GM18861 (cell line): ENCODE results near the gene CLEC7A.

Experiments used
- ATAC-seq: cut with Tn5 transposase; IDR thresholded peaks from one replicate; pipeline ENCODE4 v1.9.1; 2021; ENCODE audit not compliant: unreplicated experiment

CLEC7A gene

DNA sequence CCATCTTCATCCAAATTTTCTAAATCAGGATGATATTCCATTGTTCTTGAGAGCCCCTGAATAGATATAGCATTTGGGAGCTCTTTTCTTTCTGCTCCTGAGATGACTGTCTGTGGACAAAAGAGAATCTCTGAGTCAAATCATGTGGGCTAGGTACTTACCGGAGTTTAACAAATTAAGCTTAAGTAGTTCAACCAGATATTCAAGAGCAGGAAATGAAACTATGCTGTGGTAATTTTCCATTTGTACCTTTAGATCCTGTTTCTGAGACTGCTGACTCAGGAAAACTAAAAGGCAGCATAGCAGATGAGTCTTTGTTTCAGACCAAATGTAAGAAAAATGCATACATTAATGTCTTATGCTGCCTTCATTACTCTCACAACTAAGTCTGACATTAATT, at the start of gene CLEC7A:
Gene CLEC7A, minus strand, starts transcription at position 158 of the 400 bp plus-strand sequence. Its CDS starts 117 bp downstream, at position 41.
- peak; percentile 97 for ATAC-seq

DNA sequence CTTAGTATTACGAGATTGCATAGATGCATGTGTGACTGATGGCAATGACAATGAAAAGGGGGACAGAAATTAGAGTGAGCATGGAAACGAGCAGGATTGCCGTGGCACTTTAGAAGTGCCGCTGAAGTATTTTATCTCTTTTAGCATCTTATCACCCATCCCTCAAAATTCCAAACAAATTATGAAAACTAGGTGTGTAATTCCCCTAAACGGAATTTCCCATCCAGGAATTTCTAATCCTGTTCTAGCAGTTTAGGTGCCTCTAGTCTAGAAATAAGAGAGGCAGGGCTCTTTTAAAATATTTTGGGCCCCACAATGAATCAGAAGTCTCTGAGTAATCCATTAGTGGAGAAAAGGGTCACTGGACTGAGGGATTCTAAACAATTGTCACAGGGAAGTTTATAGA, 49.8 kb upstream of the CLEC7A start:
- no peak for ATAC-seq

DNA sequence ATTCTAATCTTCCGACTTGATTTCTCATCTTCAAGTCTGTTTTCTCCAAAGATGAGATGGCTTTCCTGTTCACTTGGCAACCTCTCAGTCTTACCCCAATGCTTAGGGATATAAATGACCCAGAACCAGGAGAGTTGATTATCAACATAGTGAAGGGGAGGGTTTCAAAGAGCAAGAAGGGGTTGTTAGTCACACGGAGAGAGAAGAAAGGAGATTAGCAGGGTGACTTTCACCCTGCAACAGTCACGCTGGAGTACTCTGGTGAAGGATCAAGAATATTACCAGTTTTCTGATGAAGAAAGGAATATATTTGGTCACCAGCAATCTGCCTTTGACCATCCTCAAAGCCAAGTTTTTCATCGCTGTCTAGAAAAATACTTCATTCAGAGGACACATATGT, 48.8 kb upstream of the CLEC7A start, which contains the start of gene TMEM52B:
Gene TMEM52B, plus strand, starts transcription at position 212 of the 400 bp plus-strand sequence. CDS start 543 bp downstream, outside the sequence.
- ATAC-seq: no peak

DNA sequence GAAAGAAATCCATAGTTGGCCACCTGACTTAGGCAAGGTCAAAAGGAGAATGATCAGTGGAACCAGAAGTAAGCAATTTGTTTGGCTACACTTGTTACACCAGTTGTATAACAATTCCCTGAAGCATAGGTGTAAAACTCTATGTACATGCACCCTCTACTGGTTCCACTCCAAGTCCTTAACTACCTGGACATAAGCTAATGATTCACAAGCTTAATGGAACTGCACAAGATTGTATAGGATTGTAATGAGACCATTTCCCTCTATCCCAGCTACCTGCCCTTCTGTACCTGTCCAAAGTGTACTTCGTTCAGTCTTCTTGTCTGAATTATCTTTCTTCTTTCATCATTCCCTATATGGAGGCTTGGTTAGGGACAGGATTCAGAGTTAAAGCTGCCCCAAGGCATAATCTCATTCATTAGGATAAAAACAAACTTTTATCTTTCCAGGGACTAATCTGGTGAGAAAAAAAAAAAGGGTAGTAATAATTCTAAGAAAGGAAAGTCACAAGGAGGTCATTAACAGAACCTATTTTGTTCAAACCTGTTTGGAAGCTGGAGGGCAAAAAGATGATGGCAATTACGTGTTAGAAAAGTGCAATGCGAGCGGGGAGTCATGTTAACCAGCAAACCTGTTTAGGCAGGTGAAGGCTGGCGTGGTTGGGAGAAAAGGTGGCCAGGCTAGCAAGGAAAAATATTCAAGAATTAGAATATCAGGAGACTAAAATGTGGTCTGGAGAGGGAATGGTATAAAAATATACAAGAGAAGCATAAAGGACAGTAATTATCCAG, 46.0 kb upstream of the CLEC7A start:
- no peak for ATAC-seq

DNA sequence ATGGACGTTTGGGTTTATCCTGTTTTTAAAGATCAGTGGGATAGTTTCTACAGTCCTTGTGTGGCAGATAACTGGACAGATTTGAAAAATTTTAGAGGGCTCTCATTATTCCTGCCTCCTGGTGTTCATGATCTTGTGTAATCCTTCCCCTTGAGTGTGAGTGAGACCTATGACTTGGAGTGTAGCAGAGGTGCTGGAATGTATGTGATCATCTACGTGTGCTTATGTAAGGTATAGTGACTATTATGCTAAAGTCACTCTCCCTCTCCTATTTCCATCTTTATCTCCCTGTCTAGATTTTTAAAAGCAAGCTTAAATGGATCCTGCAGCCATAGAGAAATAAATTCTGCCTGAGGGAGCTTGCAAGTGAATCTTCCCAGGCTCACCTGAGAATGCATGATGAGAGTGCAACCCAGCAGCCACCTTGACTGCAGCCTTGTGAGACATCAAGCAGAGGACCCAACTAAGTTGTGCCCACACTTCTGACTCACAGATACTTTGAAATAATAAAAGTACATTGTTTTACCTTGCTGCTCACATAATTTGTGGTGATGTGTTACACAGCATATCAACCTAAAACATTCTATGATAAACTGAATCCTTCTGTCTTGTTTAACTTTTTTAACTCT, 45.1 kb upstream of the CLEC7A start:
- no peak for ATAC-seq

DNA sequence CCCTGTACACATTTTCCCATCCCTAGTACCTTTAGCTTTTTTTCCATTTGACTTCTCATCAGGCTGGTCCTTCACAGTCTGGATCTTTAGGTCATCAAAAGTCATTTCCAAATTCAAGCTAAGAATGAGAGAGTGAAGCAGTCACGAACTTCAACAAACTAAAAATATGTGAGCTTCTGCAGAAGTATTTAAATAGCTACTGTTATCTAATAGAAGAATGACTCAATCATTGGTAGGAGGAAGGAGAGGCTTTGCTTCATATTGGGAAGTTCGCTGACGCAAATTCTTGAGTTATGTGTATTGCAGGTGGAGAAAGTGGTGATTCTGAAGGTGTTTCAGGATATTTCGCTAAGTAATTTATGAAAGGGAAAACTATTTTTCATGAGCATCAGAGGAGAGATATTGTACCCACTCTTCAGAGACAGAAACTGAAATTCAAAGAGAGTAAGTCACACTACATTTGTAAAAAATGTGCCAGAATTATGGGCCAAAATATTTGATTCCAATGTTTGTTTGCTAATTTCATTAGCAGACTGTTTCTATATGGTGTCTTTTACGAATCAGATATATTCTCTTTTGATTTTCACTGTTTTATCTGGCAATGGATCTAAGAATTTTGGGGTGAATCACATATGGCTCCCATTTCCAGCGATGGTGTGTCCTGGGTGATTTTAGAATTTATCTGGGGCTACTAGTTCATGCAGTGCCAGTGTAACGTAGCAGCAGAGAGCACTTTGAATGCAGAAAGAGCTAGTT, 42.2 kb upstream of the CLEC7A start, which contains the start of gene OLR1:
Gene OLR1, minus strand, starts transcription at position 160 of the 756 bp plus-strand sequence. Its CDS starts 55 bp downstream, at position 105.
- no peak for ATAC-seq

DNA sequence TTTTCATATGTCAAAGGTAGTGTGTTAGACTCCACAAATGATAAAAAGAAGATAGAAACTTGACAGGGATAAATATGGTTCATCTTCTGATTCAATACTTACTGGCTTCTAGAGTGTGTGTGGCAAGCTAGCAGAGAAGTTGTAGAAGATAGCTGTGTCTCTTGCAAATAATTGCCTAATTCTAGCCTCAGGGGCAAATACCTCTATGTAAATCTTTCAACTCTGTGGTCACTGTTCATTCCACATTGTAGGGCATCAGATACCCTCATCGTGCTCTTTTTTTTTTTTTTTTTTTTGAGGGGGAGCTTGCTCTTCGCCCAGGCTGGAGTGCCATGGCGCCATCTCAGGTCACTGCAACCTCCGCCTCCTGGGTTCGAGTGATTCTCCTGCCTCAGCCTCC, 40.2 kb upstream of the CLEC7A start:
- peak; percentile 79 for ATAC-seq

DNA sequence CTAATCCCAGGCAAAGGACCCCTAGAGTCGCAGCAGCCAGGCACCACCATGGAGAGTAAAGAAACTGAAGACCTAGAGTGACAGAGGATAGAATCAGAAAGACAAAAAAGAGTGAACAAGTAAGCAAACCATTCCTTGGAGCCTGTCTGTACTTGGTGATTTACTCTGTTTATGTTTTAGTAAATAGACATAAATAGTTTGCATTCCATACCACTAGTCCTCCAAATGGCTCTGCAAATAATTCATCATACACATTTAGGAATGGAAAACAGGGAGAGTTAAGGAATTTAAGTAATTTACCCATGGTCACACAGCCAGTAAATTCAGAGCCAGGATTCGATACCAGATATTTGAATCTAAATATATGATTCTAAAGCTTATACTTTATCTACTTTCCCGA, 39.1 kb upstream of the CLEC7A start:
- no peak for ATAC-seq

DNA sequence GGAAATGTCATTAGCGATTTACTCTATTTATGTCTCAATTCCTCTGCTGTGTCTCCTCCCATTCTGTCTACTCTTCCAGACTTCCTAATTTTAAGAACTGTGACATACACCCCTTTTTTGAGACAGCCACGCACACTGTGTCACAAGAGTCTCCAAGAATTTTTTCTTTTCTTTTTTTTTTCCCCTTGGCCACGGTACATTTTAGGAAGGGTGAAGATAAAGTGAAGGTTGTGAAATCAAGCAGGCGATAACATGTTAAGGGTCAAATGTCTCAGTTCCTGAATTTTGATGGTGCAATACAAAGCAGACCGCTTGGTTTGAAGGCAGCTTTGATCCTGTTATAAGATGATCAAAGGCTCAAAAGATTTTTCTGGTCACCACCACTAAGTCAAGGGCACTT, 37.6 kb upstream of the CLEC7A start:
- no peak for ATAC-seq

DNA sequence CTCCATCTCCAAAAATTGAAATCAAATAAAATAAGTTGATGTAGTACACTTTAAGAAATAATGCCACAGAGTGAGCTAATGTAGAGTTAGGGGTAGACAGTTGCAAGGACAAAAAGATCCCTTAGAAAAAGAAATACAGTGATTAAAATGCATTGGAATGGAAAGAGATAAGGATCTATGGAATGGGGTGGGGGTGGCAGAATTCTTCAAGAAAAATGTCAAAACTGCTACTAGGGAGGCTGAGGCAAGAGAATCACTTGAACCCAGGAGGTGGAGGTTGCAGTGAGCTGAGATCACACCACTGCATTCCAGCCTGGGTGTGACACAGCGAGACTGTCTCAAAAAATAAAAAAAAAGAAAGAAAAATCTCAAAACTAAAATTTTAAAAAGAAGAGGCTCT, 35.4 kb upstream of the CLEC7A start:
- no peak for ATAC-seq

DNA sequence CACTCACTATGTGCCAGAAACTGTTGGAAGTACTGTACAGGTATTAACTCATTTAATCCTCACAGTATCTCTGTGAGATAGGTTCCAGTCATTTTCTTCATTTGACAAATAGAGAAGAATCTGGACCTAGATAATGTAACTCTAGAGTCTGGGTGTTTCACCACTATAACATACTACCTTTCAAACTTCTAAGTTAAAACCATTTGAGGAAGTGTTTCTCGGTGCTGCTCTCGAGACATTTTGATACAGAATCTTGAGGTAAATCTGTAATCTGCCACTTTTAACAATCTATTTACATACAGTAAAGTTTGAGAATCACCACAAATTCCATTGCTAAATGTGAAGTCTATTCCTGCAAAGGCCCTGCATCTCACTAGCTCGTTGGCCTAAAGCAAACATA, 33.1 kb upstream of the CLEC7A start:
- ATAC-seq: no peak

DNA sequence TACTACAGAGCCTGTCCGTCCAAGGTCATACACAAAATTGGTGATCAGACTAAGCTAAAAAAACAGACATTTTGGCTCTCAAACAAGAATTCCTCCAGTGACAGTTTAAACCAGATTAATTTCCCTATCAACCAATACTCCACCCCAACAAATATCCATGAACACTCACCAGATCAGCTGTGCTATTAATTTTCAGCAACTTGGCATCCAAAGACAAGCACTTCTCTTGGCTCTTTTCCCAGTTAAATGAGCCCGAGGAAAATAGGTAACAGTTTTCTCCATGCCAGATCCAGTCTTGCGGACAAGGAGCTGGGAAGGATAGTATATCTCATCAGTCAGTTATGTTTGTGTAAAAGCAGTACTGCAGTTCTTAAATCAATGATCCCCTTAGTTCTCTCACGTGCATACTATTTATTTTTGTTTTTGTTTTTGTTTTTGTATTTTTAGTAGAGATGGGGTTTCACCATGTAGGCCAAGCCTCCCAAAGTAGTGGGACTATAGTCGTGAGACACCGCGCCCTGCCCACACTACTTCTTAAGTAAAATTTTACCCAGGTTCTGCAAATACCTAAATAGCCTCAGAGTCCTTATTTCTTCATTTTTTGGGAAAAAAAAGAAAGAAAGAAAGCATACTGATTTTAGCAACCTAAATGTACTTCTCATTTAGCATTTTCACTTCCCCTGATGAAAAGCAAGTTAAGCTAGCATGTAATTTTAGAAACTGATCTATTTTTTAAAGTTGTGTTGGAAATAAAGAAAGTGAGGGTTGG, 30.8 kb upstream of the CLEC7A start:
- no peak for ATAC-seq

DNA sequence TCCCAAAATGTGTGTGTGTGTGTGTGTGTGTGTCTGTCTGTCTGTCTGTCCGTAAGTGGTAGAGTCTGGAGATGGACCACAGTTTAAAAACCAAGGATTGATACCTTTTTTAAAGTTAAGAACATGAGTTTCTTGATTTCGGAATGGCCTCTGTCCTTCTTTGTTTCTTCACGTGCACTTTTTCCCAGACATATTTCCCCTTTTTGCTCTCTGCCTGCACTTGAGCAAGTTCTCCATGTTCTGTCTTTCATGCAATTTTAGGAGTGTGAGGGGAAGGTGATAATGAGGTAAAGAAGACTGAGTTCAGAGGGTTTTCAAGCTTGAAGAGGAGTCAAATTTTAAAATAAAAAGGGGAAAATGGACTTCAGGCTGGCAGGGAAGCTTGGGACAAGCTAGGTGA, 29.3 kb upstream of the CLEC7A start:
- ATAC-seq: no peak

DNA sequence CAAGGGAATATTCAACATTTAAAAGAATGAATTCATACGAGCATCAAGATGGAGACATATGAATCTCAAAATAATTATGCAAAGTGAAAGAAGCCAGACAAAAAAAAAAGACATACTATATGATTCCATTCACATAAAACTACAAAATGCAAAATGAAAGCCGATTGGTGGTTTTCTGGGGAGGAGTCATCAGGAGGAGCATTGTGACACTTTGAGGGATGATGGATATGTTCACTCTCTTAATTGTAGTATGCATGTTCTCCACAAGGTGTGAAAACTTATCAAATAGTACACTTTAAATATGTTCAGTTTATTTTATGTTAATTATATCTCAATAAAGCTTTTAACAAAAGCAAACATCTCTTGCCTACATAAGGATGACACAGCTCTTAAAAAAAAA, 28.4 kb upstream of the CLEC7A start:
- no peak for ATAC-seq

DNA sequence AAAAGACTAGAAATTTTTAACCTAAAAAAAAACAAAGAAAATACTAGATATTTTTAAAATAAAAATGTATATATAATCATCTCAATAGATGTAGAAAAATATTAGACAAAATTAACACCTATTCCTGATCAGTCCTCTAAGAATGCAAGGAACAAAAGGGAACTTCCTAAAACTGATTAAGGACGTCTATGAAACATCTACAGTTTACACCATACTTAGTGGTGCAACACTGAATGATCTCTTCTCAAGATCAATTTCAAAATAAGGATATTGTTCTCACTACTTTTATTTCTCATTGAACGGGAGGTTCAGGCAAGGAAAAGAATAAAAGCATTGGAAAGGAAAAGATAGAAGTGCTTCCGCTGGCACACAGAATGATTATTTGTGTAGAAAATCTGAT, 26.0 kb upstream of the CLEC7A start:
- ATAC-seq: no peak

DNA sequence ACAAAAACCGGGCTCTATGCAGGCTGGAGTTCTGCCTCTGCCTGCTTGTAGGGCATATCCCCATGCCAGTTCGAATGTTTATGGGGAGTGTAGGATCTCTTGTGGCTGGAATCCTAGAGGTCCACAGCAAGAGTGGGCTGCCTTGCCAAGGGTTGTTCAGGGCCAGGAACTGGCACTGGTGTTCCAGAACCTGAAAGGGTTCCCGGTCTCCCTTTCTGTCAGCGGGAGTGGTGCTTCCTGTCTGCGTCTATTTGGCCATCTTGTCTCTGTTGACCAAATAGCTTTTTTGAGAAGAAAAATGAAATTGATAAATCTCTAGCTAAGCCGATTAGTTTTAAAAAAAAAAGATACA, 24.1 kb upstream of the CLEC7A start:
- ATAC-seq: no peak

DNA sequence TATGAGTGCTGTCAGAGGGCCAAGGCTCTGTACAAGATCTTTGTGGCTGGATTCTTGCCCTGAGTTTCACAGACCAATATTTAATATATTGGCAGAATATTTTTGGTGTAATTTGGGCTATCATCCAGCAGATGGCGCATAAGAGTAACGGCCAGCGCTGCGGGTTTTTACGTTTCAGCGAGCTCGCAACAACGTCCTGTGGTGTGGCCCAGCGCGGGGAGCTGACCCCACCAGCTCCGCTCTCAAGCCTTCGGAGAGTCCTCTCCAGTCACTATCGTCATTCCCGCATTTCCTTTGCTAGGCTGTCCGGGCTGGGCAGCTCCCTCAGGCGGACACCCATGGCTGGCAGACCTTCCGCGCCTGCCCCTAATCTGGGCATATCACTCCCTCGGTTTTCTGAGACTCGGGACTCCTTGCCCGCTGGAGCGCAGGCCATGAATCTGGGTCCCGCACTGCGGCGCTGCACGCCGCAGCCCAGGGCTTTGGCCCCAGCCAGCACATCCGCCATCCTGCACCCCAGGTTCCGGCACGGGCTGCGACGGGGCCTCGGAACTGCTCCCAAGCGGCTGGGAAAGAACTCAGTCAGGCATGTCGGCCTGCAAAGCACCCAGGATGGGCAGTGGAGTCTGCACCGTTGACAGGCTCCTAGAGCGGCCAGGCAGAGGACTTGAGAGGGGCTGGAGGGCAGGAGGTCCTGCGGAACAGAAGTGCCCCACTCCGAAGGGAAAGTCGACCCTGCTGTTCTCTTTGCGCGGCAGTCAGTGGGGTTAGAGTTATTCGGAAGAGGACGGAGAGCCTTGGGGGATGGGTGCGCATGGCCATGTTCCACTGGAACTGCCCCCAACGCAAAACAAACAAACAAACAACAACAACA, 23.5 kb upstream of the CLEC7A start:
- no peak for ATAC-seq

DNA sequence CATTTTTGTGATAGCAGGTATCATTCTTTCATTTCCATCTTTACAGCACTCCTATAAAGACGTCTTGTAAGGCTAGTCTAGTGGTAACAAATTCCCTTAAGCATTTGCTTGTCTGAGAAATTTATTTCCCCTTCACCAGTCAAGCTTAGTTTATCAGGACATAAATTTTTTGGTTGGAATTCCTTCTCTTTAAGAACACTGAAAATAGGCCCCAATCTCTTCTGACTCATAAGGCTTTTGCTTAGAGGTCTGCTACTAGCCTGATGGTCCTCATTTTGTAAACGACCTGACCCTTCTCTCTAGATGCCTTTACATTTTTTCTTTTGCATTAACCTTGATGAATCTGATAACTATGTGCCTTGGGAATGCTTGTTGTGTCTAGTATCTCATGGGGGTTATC, 21.6 kb upstream of the CLEC7A start:
- no peak for ATAC-seq

DNA sequence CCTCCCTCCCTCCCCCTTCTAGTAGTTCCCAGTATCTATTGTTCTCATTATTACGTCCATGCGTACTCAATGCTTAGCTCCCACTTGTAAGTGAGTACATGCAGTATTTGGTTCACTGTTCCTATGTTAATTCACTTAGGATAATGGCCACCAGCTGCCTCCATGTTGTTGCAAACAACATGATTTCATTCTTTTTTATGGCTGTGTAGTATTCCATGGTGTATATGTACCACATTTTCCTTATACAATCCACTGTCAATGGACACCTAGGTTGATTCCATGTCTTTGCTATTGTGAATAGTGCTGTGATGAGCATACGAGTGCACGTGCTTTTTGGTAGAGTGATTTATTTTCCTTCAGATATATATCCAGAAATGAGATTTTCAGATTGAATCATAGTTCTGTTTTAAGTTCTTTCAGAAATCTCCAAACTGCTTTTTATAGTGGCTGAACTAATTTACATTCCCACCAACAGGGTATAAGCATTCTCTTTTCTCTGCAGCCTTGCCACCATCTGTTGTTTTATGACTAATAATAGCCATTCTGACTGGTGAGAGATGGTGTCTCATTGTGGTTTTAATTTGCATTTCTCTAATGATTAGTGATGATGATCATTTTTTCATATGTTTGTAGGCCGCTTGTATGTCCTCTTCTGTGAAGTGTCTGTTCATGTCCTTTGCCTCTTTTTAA, 17.9 kb upstream of the CLEC7A start:
- peak; percentile 55 for ATAC-seq
